B cell (primary cell): ENCODE data around the gene ANK3.

ENCODE experiments used
- EZH2 ChIP-seq: IDR thresholded peaks from 2 replicates; pipeline ENCODE4 v1.6.1; 2012; ENCODE audit warnings: borderline replicate concordance, low read depth, mild to moderate bottlenecking, moderate library complexity, low read length; ENCODE audit not compliant: insufficient read depth, poor library complexity, severe bottlenecking
- TF ChIP-seq, protein P1 (sequence below): fragments of 200-600 bp; IDR thresholded peaks from one replicate; pipeline ENCODE4 v1.8.0; 2022; ENCODE audit warnings: antibody characterized with exemption, mild to moderate bottlenecking

DNA sequence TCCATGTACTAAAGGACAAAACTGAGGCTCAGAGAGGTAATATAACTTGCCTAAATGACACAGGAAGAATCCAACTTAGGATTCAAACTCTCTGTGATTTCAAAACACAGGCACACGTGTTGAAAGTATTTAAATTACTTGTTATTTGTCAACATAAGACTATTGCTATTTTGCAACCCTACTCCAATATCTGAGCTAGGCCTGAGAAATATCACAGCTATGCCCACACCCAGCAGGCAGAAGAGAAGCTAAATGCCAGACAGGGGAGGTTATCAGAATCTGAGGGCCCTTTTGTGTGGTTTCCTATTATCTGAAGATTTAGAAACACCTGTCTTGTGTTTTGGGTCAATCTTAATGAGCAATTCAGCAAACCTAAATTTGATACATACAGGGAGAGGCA is 204.3 kb downstream of the ANK3 start:
- TF ChIP-seq, protein P1, sequence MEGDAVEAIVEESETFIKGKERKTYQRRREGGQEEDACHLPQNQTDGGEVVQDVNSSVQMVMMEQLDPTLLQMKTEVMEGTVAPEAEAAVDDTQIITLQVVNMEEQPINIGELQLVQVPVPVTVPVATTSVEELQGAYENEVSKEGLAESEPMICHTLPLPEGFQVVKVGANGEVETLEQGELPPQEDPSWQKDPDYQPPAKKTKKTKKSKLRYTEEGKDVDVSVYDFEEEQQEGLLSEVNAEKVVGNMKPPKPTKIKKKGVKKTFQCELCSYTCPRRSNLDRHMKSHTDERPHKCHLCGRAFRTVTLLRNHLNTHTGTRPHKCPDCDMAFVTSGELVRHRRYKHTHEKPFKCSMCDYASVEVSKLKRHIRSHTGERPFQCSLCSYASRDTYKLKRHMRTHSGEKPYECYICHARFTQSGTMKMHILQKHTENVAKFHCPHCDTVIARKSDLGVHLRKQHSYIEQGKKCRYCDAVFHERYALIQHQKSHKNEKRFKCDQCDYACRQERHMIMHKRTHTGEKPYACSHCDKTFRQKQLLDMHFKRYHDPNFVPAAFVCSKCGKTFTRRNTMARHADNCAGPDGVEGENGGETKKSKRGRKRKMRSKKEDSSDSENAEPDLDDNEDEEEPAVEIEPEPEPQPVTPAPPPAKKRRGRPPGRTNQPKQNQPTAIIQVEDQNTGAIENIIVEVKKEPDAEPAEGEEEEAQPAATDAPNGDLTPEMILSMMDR: no peak
- TF ChIP-seq EZH2: no peak
